OCI-LY1 (cell line): ENCODE results near the gene OPRM1.

ENCODE experiments used
- H2AFZ ChIP-seq: fragments of 200-600 bp; sonication (generic), shearing (Covaris generic); 2 replicates; pipeline ENCODE4 v1.6.0; 2014; ENCODE audit warnings: antibody characterized with exemption, mild to moderate bottlenecking, low read length
- H3F3A ChIP-seq: fragments of 200-600 bp; sonication (generic), shearing (Covaris generic); 2 replicates; pipeline ENCODE4 v1.6.0; 2014; ENCODE audit warnings: mild to moderate bottlenecking, antibody characterized with exemption, low read length, moderate library complexity; ENCODE audit not compliant: insufficient read depth
- H3K27ac ChIP-seq: fragments of 200-600 bp; sonication (generic); 2 replicates; pipeline ENCODE4 v1.5.1; 2014; ENCODE audit warnings: low read length, mixed run types, mild to moderate bottlenecking, low read depth; ENCODE audit not compliant: poor library complexity, severe bottlenecking
- H3K27me3 ChIP-seq: fragments of 200-600 bp; sonication (generic); 2 replicates; pipeline ENCODE4 v1.6.0; 2014; ENCODE audit warnings: antibody characterized with exemption, mild to moderate bottlenecking, low read length, moderate library complexity; ENCODE audit not compliant: insufficient read depth
- H3K36me3 ChIP-seq: fragments of 200-600 bp; sonication (generic); 2 replicates; pipeline ENCODE4 v1.6.1; 2014; ENCODE audit warnings: mild to moderate bottlenecking, antibody characterized with exemption, low read length, moderate library complexity, mixed read lengths; ENCODE audit not compliant: insufficient read depth
- H3K4me1 ChIP-seq: fragments of 200-600 bp; sonication (generic); 2 replicates; pipeline ENCODE4 v1.5.1; 2014; ENCODE audit warnings: mild to moderate bottlenecking, low read length, moderate library complexity; ENCODE audit not compliant: insufficient read depth, severe bottlenecking
- H3K4me2 ChIP-seq: fragments of 200-600 bp; sonication (generic), shearing (Covaris generic); 2 replicates; pipeline ENCODE4 v1.6.1; 2014; ENCODE audit warnings: low read length
- H3K4me3 ChIP-seq: fragments of 200-600 bp; sonication (generic); 2 replicates; pipeline ENCODE4 v1.5.1; 2014; ENCODE audit warnings: low read length, low read depth, mild to moderate bottlenecking, mixed read lengths; ENCODE audit not compliant: poor library complexity, severe bottlenecking
- H3K79me2 ChIP-seq: fragments of 200-600 bp; shearing (Covaris generic); 2 replicates; pipeline ENCODE4 v1.6.1; 2016; ENCODE audit warnings: mixed run types, low read length, mixed read lengths; ENCODE audit not compliant: insufficient read depth
- H3K9ac ChIP-seq: fragments of 200-600 bp; sonication (generic), shearing (Covaris generic); 2 replicates; pipeline ENCODE4 v1.6.1; 2014; ENCODE audit warnings: mild to moderate bottlenecking, low read length, mixed read lengths
- H3K9me2 ChIP-seq: fragments of 200-600 bp; sonication (generic), shearing (Covaris generic); 2 replicates; pipeline ENCODE4 v1.6.1; 2014; ENCODE audit warnings: low read depth, mild to moderate bottlenecking, low read length, mixed read lengths
- H3K9me3 ChIP-seq: fragments of 200-600 bp; shearing (Covaris generic); 2 replicates; pipeline ENCODE4 v1.6.1; 2014; ENCODE audit warnings: low read length, mixed read lengths
- H4K20me1 ChIP-seq: fragments of 200-600 bp; sonication (generic), shearing (Covaris generic); 2 replicates; pipeline ENCODE4 v1.6.0; 2016; ENCODE audit warnings: mild to moderate bottlenecking, low read length; ENCODE audit not compliant: insufficient read depth
- EZH2 ChIP-seq: fragments of 200-600 bp; sonication (generic), shearing (Covaris generic); IDR thresholded peaks from 2 replicates; pipeline ENCODE4 v1.8.0; 2017; ENCODE audit warnings: borderline replicate concordance, mixed run types, mild to moderate bottlenecking, antibody characterized with exemption, low read length, moderate library complexity, mixed read lengths
- TF ChIP-seq, protein P1 (sequence below): fragments of 200-600 bp; sonication (generic), shearing (Covaris generic); IDR thresholded peaks from 2 replicates; pipeline ENCODE4 v1.5.1; 2017; ENCODE audit warnings: mild to moderate bottlenecking, antibody characterized with exemption, low read length, moderate library complexity, mixed read lengths

The OPRM1 gene

DNA sequence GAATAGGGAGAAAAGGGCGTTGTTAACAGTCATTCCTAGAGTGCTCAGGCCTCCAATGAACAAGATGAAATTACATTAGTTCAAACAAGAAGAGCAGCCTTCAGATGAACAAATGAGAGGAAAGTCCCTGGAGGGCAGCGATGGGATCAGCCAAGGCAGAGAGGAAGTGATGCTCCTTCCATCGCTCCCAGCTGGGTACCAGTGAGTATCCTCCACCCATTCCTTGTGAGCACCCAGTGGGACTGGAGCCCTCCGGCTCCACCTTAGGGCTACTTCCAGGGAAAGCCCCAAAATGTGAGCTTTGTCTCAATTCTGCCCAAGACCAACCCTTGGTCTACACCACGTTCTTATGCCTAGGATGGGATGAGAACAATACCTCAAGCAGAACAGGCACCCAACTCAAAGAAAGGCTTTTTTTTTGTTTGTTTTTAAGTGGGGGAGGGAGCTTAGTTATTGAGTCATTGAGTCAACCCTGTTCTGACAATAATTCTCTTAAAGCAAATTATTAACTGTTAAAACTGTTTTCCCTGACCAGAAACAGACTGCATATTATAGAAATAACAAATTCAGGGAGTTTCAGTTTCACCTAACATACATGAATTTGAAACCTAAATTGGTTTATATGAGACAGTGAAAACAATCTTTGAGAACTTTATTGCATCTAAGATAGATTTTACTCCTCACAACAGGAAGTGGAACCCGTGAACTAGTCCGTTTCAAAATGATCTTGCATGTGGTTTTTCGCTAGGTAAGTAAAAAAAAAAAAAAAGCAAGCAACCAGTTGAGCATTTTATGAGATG lies 210.7 kb downstream of the OPRM1 start:
- Histone ChIP-seq H3K9me2 (no peaks in the 10 kb centered on the region), H2AFZ (no peak overlapping the region), H3K9ac (no peak overlapping the region), H3K36me3 (no peaks in the 10 kb centered on the region), H3K79me2 (no peaks in the 10 kb centered on the region), H3K27me3 (no peaks in the 10 kb centered on the region), H3F3A (no peaks in the 10 kb centered on the region), H3K9me3 (no peaks in the 10 kb centered on the region), H4K20me1 (no peaks in the 10 kb centered on the region), H3K4me2 (no peak overlapping the region), H3K4me1 (no peaks in the 10 kb centered on the region), H3K4me3 (no peak overlapping the region), H3K27ac (no peak overlapping the region)
- TF ChIP-seq EZH2: no peak
- TF ChIP-seq, protein P1, sequence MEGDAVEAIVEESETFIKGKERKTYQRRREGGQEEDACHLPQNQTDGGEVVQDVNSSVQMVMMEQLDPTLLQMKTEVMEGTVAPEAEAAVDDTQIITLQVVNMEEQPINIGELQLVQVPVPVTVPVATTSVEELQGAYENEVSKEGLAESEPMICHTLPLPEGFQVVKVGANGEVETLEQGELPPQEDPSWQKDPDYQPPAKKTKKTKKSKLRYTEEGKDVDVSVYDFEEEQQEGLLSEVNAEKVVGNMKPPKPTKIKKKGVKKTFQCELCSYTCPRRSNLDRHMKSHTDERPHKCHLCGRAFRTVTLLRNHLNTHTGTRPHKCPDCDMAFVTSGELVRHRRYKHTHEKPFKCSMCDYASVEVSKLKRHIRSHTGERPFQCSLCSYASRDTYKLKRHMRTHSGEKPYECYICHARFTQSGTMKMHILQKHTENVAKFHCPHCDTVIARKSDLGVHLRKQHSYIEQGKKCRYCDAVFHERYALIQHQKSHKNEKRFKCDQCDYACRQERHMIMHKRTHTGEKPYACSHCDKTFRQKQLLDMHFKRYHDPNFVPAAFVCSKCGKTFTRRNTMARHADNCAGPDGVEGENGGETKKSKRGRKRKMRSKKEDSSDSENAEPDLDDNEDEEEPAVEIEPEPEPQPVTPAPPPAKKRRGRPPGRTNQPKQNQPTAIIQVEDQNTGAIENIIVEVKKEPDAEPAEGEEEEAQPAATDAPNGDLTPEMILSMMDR: no peak

DNA sequence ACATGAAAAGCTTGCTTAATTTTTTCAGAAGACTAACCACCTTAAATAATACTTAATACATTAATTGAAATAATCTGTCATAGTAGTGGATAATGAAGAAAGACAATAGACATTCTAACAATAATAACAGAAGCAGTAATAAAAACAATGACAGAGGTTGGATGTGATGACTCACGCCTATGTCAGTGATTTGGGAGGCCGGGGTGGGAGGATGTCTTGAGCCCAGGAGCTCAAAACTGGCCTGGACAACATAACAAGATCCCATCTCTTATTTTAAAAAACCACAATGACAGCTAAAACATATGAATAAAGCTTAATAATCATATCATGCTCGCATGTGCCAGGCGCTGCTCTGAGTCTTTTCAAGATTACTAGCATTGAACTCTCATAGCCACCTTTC lies 212.1 kb downstream of the OPRM1 start:
- Histone ChIP-seq H3K4me1 (no peaks in the 10 kb centered on the region), H3K79me2 (no peaks in the 10 kb centered on the region), H4K20me1 (no peaks in the 10 kb centered on the region), H3K9ac (no peak overlapping the region), H3K27me3 (no peaks in the 10 kb centered on the region), H3K36me3 (no peaks in the 10 kb centered on the region), H3K4me3 (no peak overlapping the region), H2AFZ (no peak overlapping the region), H3K9me2 (no peaks in the 10 kb centered on the region), H3F3A (no peaks in the 10 kb centered on the region), H3K4me2 (no peak overlapping the region), H3K27ac (no peak overlapping the region), H3K9me3 (no peaks in the 10 kb centered on the region)
- TF ChIP-seq, protein P1: no peak
- no peak for TF ChIP-seq EZH2

DNA sequence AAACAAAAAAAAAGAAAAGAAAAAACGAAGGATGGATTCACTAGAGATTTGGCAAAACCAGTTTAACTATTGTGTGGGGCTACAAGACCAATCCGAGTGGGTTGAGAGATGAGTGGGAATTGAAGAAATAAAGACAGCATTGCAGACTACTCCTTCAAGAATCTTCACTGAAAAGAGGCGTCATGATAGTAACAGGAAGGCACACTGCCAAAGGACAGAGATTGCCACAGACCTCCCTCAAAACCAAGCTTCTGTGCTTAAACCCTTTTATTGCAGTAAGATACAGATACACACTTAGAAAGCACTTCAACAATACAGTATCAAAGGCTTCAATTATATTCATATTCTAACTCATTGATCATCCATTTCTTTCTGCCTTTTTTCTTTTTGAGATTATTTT lies 213.6 kb downstream of the OPRM1 start:
- TF ChIP-seq, protein P1: no peak
- TF ChIP-seq EZH2: no peak
- H3K4me3 ChIP-seq: no peak overlapping the region
- H3K9ac ChIP-seq: no peak overlapping the region
- H4K20me1 ChIP-seq: no peaks in the 10 kb centered on the region
- H3K36me3 ChIP-seq: no peaks in the 10 kb centered on the region
- no peaks in the 10 kb centered on the region for H3K79me2 ChIP-seq
- no peaks in the 10 kb centered on the region for H3K9me3 ChIP-seq
- H3K27ac ChIP-seq: no peak overlapping the region
- no peaks in the 10 kb centered on the region for H3K9me2 ChIP-seq
- H3K4me1 ChIP-seq: no peaks in the 10 kb centered on the region
- H3K27me3 ChIP-seq: no peaks in the 10 kb centered on the region
- no peaks in the 10 kb centered on the region for H3F3A ChIP-seq
- H2AFZ ChIP-seq: no peak overlapping the region
- no peak overlapping the region for H3K4me2 ChIP-seq
